Measurements from ENCODE around the gene HAO2. TPM values are rescaled to one million over a fixed set of nuclear protein-coding genes. Genes with fewer than 3 reads are reported as not detected.

Gene HAO2
- total and polyA plus RNA-seq, 2 experiments from 2014 or later = not detected

DNA sequence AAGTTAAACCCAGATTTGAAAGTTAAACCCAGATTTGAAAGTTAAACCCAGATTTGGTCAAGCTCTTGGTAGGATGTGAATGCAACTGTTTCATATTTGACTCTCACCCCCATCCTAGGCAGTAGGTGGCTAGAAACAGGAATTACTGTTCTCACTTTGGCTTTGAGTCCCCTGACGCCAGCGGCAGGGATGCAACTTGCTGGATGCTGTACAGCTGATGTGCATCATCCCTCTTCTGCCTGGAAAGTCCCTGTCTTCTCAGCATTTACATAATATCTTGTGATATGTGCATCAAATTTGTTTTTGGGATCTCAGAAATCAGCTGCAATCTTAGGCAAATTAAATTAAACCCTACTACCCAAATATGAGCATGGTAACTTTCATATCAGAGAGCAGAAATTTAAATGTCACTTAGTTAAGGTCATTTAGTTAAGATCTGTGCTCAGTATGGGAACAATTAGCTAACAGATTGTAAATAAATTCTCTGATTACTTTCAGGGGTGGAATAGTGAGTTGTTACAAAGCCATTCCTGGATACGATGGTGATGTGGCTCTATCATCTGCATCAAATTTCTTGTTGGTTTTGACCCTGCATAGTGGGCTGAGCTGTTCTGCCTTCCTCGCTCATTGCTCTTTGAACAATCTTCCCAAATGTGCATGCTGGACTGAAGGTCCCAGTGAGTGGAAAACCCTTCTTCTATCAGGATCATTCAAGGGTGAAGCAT lies 6.8 kb upstream of the HAO2 start:
- Mint-ChIP-seq H3K27me3 (ENCODE audit: insufficient read depth, low read depth, poor library complexity) (peaks cover 3% of the 10 kb centered on the region), H3K9me3 (no peaks in the 10 kb centered on the region; the same call in 1 of the 3 replicates), H3K4me1 (peaks cover 13% of the 10 kb centered on the region), H3K4me3 (no peak overlapping the region), H3K36me3 (ENCODE audit: low read depth) (peaks cover 3% of the 10 kb centered on the region; the same call in 1 of the 3 replicates), H3K27ac (no peak overlapping the region)
- H3F3A ChIP-seq (replicated peaks; ENCODE audit: low read depth) = no peaks in the 10 kb centered on the region
- ATAC-seq (no peak), DNase-seq (ENCODE audit: low spot score) (no peak)
- no peaks in the 10 kb centered on the region for H3K36me3 ChIP-seq (ENCODE audit: insufficient read depth)
- no peak overlapping the region for H3K4me3 ChIP-seq
- H3K27ac ChIP-seq (ENCODE audit: low read depth) = no peak overlapping the region
- no peak overlapping the region for H3K4me2 ChIP-seq
- H3K9me2 ChIP-seq (ENCODE audit: insufficient read depth) = peaks cover 13% of the 10 kb centered on the region; the same call in 1 of the 2 replicates
- no peaks in the 10 kb centered on the region for H4K20me1 ChIP-seq (replicated peaks; ENCODE audit: insufficient read depth)
- H2AFZ ChIP-seq = no peak overlapping the region; the same call in 1 of the 2 replicates
- TF ChIP-seq, protein P1, sequence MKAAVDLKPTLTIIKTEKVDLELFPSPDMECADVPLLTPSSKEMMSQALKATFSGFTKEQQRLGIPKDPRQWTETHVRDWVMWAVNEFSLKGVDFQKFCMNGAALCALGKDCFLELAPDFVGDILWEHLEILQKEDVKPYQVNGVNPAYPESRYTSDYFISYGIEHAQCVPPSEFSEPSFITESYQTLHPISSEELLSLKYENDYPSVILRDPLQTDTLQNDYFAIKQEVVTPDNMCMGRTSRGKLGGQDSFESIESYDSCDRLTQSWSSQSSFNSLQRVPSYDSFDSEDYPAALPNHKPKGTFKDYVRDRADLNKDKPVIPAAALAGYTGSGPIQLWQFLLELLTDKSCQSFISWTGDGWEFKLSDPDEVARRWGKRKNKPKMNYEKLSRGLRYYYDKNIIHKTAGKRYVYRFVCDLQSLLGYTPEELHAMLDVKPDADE (IDR thresholded peaks at IDR 0.05) = no peak
- no peak for TF ChIP-seq REST (IDR thresholded peaks at IDR 0.05; ENCODE audit: unreplicated experiment)
- no peak for TF ChIP-seq STAT1 (IDR thresholded peaks at IDR 0.05; ENCODE audit: unreplicated experiment)
- TF ChIP-seq ZNF462 (CRISPR knock-in tag; IDR thresholded peaks at IDR 0.05) = no peak
- TF ChIP-seq ZNF114 (CRISPR knock-in tag; IDR thresholded peaks at IDR 0.05) = no peak
- TF ChIP-seq EZH2phosphoT487 (IDR thresholded peaks at IDR 0.05; ENCODE audit: unreplicated experiment) = no peak
- no peak for TF ChIP-seq EZH2 (IDR thresholded peaks at IDR 0.05; ENCODE audit: low read depth, unreplicated experiment)
- no peak for TF ChIP-seq CREB1 (CRISPR knock-in tag; IDR thresholded peaks at IDR 0.05; ENCODE audit: low read depth)
- TF ChIP-seq POLR2AphosphoS5 (IDR thresholded peaks at IDR 0.05; ENCODE audit: low read depth) = no peak
- no peak for TF ChIP-seq JUNB (IDR thresholded peaks at IDR 0.05; ENCODE audit: unreplicated experiment)
- TF ChIP-seq ZNF331 (CRISPR knock-in tag; IDR thresholded peaks at IDR 0.05; ENCODE audit: low read depth) = no peak
- TF ChIP-seq, protein P2, sequence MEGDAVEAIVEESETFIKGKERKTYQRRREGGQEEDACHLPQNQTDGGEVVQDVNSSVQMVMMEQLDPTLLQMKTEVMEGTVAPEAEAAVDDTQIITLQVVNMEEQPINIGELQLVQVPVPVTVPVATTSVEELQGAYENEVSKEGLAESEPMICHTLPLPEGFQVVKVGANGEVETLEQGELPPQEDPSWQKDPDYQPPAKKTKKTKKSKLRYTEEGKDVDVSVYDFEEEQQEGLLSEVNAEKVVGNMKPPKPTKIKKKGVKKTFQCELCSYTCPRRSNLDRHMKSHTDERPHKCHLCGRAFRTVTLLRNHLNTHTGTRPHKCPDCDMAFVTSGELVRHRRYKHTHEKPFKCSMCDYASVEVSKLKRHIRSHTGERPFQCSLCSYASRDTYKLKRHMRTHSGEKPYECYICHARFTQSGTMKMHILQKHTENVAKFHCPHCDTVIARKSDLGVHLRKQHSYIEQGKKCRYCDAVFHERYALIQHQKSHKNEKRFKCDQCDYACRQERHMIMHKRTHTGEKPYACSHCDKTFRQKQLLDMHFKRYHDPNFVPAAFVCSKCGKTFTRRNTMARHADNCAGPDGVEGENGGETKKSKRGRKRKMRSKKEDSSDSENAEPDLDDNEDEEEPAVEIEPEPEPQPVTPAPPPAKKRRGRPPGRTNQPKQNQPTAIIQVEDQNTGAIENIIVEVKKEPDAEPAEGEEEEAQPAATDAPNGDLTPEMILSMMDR (conservative IDR thresholded peaks at IDR 0.05; ENCODE audit: low read depth in 2 of 2) = no peak
- no peak for TF ChIP-seq NANOG (IDR thresholded peaks at IDR 0.05; ENCODE audit: borderline replicate concordance)
- H3K27me3 ChIP-seq (ENCODE audit: insufficient read depth) = no peaks in the 10 kb centered on the region
- peaks cover 3% of the 10 kb centered on the region; the same call in 1 of the 2 replicates for H3K4me1 ChIP-seq (ENCODE audit: insufficient read depth)
- no peaks in the 10 kb centered on the region for H3K79me2 ChIP-seq (replicated peaks; ENCODE audit: insufficient read depth)
